GM12875 (cell line): Measurements from ENCODE around the gene IL1RAPL1.
"Not testable (repeated sequence)": the region's sequence is repeated elsewhere in the genome, so short reads cannot be mapped to it uniquely, and the experiment has no call there.

ENCODE experiments used
- H3K4me3 ChIP-seq: one replicate; pipeline ENCODE4 v1.5.1; 2011; ENCODE audit warnings: low read depth, low read length, control low read depth
- CTCF ChIP-seq: IDR thresholded peaks from 2 replicates; pipeline ENCODE4 v1.5.1; 2011; ENCODE audit warnings: low read depth, mild to moderate bottlenecking, control low read depth, inconsistent platforms, low read length, moderate library complexity, borderline replicate concordance; ENCODE audit not compliant: insufficient read depth

IL1RAPL1 gene

GRCh38 chrX:29083823-29084222, 496.6 kb downstream of the IL1RAPL1 start:
- H3K4me3 ChIP-seq = no peak overlapping the region
- TF ChIP-seq CTCF = no peak

GRCh38 chrX:29090811-29091210, 503.6 kb downstream of the IL1RAPL1 start:
- TF ChIP-seq CTCF = no peak
- no peak overlapping the region for H3K4me3 ChIP-seq

GRCh38 chrX:29107231-29107630, 520.0 kb downstream of the IL1RAPL1 start:
- H3K4me3 ChIP-seq = no peak overlapping the region
- no peak for TF ChIP-seq CTCF

- no peak for TF ChIP-seq CTCF
Observed at GRCh38 chrX:29110041-29110440, 522.8 kb downstream of the IL1RAPL1 start.

GRCh38 chrX:29113221-29113620, 526.0 kb downstream of the IL1RAPL1 start:
- H3K4me3 ChIP-seq = no peak overlapping the region
- no peak for TF ChIP-seq CTCF

More at GRCh38 chrX:29110041-29110440, 522.8 kb downstream of the IL1RAPL1 start:
- no peak overlapping the region for H3K4me3 ChIP-seq

- H3K4me3 ChIP-seq = not testable (repeated sequence)
Observed at GRCh38 chrX:29122817-29123216, 535.6 kb downstream of the IL1RAPL1 start.

GRCh38 chrX:29130905-29131304, 543.7 kb downstream of the IL1RAPL1 start:
- no peak overlapping the region for H3K4me3 ChIP-seq
- TF ChIP-seq CTCF = no peak

- no peak overlapping the region for H3K4me3 ChIP-seq
- no peak for TF ChIP-seq CTCF
Observed at GRCh38 chrX:29136904-29137303, 549.7 kb downstream of the IL1RAPL1 start.
